ENCODE data around the gene RAB12. TPM values are rescaled to one million over a fixed set of nuclear protein-coding genes. Genes with fewer than 3 reads are reported as not detected.

RAB12 gene
- total RNA-seq, 1 donor: 64.8 TPM

- DNase-seq (ENCODE audit: low read depth): no peak
- no peak for TF ChIP-seq CTCF (IDR thresholded peaks at IDR 0.05; ENCODE audit: insufficient read depth, low read depth, low read length)
- no peak overlapping the region for H3K4me3 ChIP-seq (ENCODE audit: low read depth, low read length)
Observed at GRCh38 chr18:8662560-8663255, 53.5 kb downstream of the RAB12 start.

GRCh38 chr18:8667846-8668245, 58.6 kb downstream of the RAB12 start:
- no peak for TF ChIP-seq CTCF (IDR thresholded peaks at IDR 0.05; ENCODE audit: insufficient read depth, low read depth, low read length)
- no peak overlapping the region for H3K4me3 ChIP-seq (ENCODE audit: low read depth, low read length)
- peak; percentile 23 for DNase-seq (ENCODE audit: low read depth)

- DNase-seq (ENCODE audit: low read depth): no peak
- TF ChIP-seq CTCF (IDR thresholded peaks at IDR 0.05; ENCODE audit: insufficient read depth, low read depth, low read length): no peak
- no peak overlapping the region for H3K4me3 ChIP-seq (ENCODE audit: low read depth, low read length)
Observed at GRCh38 chr18:8668381-8668780, 59.1 kb downstream of the RAB12 start.

- DNase-seq (ENCODE audit: low read depth): no peak
- no peak overlapping the region for H3K4me3 ChIP-seq (ENCODE audit: low read depth, low read length)
- TF ChIP-seq CTCF (IDR thresholded peaks at IDR 0.05; ENCODE audit: insufficient read depth, low read depth, low read length): no peak
Observed at GRCh38 chr18:8669571-8669970, 60.3 kb downstream of the RAB12 start.

GRCh38 chr18:8673256-8674209, 64.3 kb downstream of the RAB12 start:
- no peak for DNase-seq (ENCODE audit: low read depth)
- no peak for TF ChIP-seq CTCF (IDR thresholded peaks at IDR 0.05; ENCODE audit: insufficient read depth, low read depth, low read length)
- no peak overlapping the region for H3K4me3 ChIP-seq (ENCODE audit: low read depth, low read length)

- DNase-seq (ENCODE audit: low read depth): no peak
Observed at GRCh38 chr18:8675057-8675456, 65.8 kb downstream of the RAB12 start.

More at GRCh38 chr18:8675057-8675456, 65.8 kb downstream of the RAB12 start:
- TF ChIP-seq CTCF (IDR thresholded peaks at IDR 0.05; ENCODE audit: insufficient read depth, low read depth, low read length): no peak
- H3K4me3 ChIP-seq (ENCODE audit: low read depth, low read length): no peak overlapping the region

Measured in fibroblast of villous mesenchyme (primary cell).